Measurements from ENCODE around the gene LRRC14B. TPM values are rescaled to one million over a fixed set of nuclear protein-coding genes. Genes with fewer than 3 reads are reported as not detected.
"Not testable (repeated sequence)": the region's sequence is repeated elsewhere in the genome, so short reads cannot be mapped to it uniquely, and the experiment has no call there.

Gene LRRC14B
- total RNA-seq, 1 donor from 2014 or later, result not detected

GRCh38 chr5:163338-163620 is 28.0 kb upstream of the LRRC14B start:
- Mint-ChIP-seq H3K9me3 (no peaks in the 10 kb centered on the region), H3K36me3 (ENCODE audit: low read depth) (no peaks in the 10 kb centered on the region), H3K4me1 (ENCODE audit: low read depth) (no peaks in the 10 kb centered on the region), H3K27me3 (ENCODE audit: insufficient read depth) (peaks cover 6% of the 10 kb centered on the region), H3K27ac (no peak overlapping the region), H3K4me3 (no peak overlapping the region)
- no peak for DNase-seq (ENCODE audit: low spot score)
- intact Hi-C loops (cut with micrococcal nuclease), result no loop called here

- H3K4me1 Mint-ChIP-seq (ENCODE audit: low read depth), result no peaks in the 10 kb centered on the region
- H3K9me3 Mint-ChIP-seq, result no peaks in the 10 kb centered on the region
- no peak for DNase-seq (ENCODE audit: low spot score)
- H3K27me3 Mint-ChIP-seq (ENCODE audit: insufficient read depth), result peaks cover 6% of the 10 kb centered on the region
- H3K4me3 Mint-ChIP-seq, result no peak overlapping the region
- intact Hi-C loops (cut with micrococcal nuclease), result no loop called here
- no peak overlapping the region for H3K27ac Mint-ChIP-seq
- H3K36me3 Mint-ChIP-seq (ENCODE audit: low read depth), result no peaks in the 10 kb centered on the region
Measured at GRCh38 chr5:163841-164240, 27.5 kb upstream of the LRRC14B start.

DNA sequence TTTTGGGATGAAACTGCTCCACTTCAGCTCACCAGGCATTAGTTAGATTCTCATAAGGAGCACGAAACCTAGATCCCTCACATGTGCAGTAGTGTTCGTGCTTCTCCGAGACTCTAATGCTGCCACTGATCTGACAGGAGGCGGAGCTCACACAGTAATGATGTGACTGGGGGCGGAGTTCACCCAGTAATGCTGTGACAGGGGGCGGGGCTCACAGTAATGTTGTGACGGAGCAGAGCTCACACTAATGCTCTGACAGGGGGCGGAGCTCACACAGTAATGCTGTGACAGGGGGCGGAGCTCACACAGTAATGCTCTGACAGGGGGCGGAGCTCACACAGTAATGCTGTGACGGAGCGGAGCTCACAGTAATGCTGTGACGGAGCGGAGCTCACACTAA is 27.1 kb upstream of the LRRC14B start:
- no peak for DNase-seq (ENCODE audit: low spot score)
- no peaks in the 10 kb centered on the region for H3K36me3 Mint-ChIP-seq (ENCODE audit: low read depth)
- H3K4me1 Mint-ChIP-seq (ENCODE audit: low read depth), result no peaks in the 10 kb centered on the region
- H3K27ac Mint-ChIP-seq, result no peak overlapping the region
- no peak overlapping the region for H3K4me3 Mint-ChIP-seq
- no peaks in the 10 kb centered on the region for H3K9me3 Mint-ChIP-seq
- H3K27me3 Mint-ChIP-seq (ENCODE audit: insufficient read depth), result peaks cover 6% of the 10 kb centered on the region
- intact Hi-C loops (cut with micrococcal nuclease), result no loop called here

DNA sequence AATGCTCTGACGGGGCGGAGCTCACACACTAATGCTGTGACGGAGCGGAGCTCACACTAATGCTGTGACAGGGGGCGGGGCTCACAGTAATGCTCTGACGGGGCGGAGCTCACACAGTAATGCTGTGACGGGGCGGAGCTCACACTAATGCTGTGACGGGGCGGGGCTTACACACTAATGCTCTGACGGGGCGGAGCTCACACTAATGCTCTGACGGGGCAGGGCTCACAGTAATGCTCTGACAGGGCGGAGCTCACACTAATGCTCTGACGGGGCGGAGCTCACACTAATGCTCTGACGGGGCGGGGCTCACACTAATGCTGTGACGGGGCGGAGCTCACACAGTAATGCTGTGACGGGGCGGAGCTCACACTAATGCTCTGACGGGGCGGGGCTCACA is 26.5 kb upstream of the LRRC14B start:
- H3K4me3 Mint-ChIP-seq; H3K27me3 Mint-ChIP-seq (ENCODE audit: insufficient read depth); H3K4me1 Mint-ChIP-seq (ENCODE audit: low read depth); intact Hi-C loops (cut with micrococcal nuclease); DNase-seq (ENCODE audit: low spot score); H3K9me3 Mint-ChIP-seq; H3K27ac Mint-ChIP-seq; H3K36me3 Mint-ChIP-seq (ENCODE audit: low read depth): not testable (repeated sequence)

DNA sequence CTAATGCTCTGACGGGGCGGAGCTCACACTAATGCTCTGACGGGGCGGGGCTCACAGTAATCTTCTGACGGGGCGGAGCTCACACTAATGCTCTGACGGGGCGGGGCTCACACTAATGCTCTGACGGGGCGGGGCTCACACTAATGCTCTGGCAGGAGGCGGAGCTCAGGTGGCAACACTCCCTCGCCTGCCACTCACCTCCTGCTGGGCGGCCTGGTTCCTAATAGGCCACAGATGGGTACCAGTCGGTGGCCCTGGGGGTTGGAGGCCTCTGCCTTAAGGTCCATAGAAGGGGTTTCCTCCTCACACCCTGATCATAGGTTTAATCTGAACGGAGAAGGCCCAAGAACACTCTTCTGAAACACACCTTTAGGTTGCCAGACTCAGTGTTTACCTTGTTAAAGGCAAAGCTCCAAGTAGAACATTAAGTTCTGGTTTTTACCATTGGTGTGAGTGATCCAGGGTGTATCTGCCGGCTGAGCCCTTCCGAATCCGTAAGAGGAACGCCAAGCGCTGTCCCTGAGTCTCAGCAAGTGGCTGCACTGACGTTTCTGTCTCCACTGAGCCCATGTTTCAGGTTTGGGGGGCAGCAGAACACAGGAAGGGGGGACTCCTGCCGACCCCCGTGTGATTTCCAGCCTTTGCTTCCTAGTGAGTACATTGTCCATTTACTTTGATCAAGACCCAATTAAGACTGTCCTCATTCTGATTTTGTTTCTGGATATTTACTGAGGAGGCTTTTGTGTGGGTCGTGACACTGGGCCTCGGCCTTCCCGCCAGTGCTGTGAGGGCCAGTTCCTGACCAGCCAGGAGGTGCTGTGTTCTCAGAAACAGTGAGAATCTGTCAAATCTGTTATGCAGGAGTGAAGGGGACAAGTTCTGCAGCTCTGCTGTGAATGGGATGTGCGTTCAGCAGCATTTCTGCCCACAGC is 24.6 kb upstream of the LRRC14B start:
- H3K4me1 Mint-ChIP-seq (ENCODE audit: low read depth), result no peaks in the 10 kb centered on the region
- intact Hi-C loops (cut with micrococcal nuclease), result no loop called here
- no peaks in the 10 kb centered on the region for H3K9me3 Mint-ChIP-seq
- no peaks in the 10 kb centered on the region for H3K27me3 Mint-ChIP-seq (ENCODE audit: insufficient read depth)
- H3K27ac Mint-ChIP-seq, result no peak overlapping the region
- no peaks in the 10 kb centered on the region for H3K36me3 Mint-ChIP-seq (ENCODE audit: low read depth)
- no peak for DNase-seq (ENCODE audit: low spot score)
- no peak overlapping the region for H3K4me3 Mint-ChIP-seq

GRCh38 chr5:167511-167910 is 23.8 kb upstream of the LRRC14B start:
- no peaks in the 10 kb centered on the region for H3K9me3 Mint-ChIP-seq
- H3K27me3 Mint-ChIP-seq (ENCODE audit: insufficient read depth), result no peaks in the 10 kb centered on the region
- H3K27ac Mint-ChIP-seq, result no peak overlapping the region
- no peak overlapping the region for H3K4me3 Mint-ChIP-seq
- H3K36me3 Mint-ChIP-seq (ENCODE audit: low read depth), result no peaks in the 10 kb centered on the region
- DNase-seq (ENCODE audit: low spot score), result no peak
- intact Hi-C loops (cut with micrococcal nuclease), result no loop called here
- no peaks in the 10 kb centered on the region for H3K4me1 Mint-ChIP-seq (ENCODE audit: low read depth)

- no peak for DNase-seq (ENCODE audit: low spot score)
- H3K27ac Mint-ChIP-seq, result no peak overlapping the region
- no peaks in the 10 kb centered on the region for H3K9me3 Mint-ChIP-seq
- intact Hi-C loops (cut with micrococcal nuclease), result no loop called here
- no peaks in the 10 kb centered on the region for H3K4me1 Mint-ChIP-seq (ENCODE audit: low read depth)
- H3K4me3 Mint-ChIP-seq, result no peak overlapping the region
- no peaks in the 10 kb centered on the region for H3K36me3 Mint-ChIP-seq (ENCODE audit: low read depth)
- H3K27me3 Mint-ChIP-seq (ENCODE audit: insufficient read depth), result no peaks in the 10 kb centered on the region
Measured at GRCh38 chr5:167982-168660, 23.2 kb upstream of the LRRC14B start.

DNA sequence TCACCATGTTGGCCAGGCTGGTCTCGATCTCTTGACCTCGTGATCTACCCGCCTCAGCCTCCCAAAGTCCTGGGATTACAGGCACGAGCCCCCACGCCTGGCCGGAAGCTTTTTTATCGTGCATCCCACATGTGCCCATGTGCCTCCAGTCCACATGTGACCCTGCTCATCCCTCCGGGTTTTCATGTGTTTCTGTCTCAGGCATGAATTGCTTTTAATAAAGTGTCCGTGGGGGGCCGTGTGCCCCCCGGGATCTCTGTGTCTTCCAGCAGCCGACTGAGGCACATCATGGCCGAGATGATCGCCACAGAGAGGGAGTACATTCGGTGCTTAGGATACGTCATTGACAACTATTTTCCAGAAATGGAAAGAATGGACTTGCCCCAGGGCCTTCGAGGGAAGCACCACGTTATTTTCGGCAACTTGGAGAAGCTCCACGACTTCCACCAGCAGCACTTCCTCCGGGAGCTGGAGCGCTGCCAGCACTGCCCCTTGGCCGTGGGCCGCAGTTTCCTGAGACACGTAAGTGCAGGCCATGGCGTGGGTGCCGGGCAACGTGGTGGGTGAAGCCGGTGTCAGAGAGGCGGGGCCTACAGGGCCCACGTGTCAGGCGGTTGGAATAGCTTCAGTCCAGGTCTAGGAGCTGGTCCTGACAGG is 22.1 kb upstream of the LRRC14B start:
- H3K27ac Mint-ChIP-seq, result no peak overlapping the region
- no peaks in the 10 kb centered on the region for H3K36me3 Mint-ChIP-seq (ENCODE audit: low read depth)
- H3K4me1 Mint-ChIP-seq (ENCODE audit: low read depth), result no peaks in the 10 kb centered on the region
- no peaks in the 10 kb centered on the region for H3K9me3 Mint-ChIP-seq
- H3K27me3 Mint-ChIP-seq (ENCODE audit: insufficient read depth), result no peaks in the 10 kb centered on the region
- intact Hi-C loops (cut with micrococcal nuclease), result no loop called here
- no peak for DNase-seq (ENCODE audit: low spot score)
- no peak overlapping the region for H3K4me3 Mint-ChIP-seq

DNA sequence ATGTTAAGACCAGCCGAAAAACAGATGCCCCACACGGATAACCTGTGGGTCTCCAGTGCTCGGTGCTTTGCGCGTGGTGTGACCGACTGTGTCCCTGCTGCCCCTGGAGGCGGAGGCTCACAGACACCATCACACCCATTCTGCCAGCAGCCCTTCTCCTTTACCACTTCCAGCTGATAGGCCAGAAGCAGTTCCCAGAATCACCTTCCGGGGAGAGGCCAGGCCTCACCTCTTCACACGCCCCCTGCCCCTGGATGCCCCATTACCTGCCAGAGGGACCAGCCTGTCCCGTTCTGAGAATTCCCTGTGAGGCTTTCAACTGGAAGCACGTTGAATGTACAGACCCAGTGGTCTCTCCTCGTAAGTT is 21.6 kb upstream of the LRRC14B start:
- DNase-seq (ENCODE audit: low spot score), result no peak
- Mint-ChIP-seq H3K36me3 (ENCODE audit: low read depth) (no peaks in the 10 kb centered on the region), H3K27ac (no peak overlapping the region), H3K9me3 (no peaks in the 10 kb centered on the region), H3K27me3 (ENCODE audit: insufficient read depth) (no peaks in the 10 kb centered on the region), H3K4me3 (no peak overlapping the region), H3K4me1 (ENCODE audit: low read depth) (no peaks in the 10 kb centered on the region)
- intact Hi-C loops (cut with micrococcal nuclease), result no loop called here

GRCh38 chr5:170971-171800 is 20.1 kb upstream of the LRRC14B start:
- H3K4me3 Mint-ChIP-seq, result no peak overlapping the region
- intact Hi-C loops (cut with micrococcal nuclease), result no loop called here
- H3K36me3 Mint-ChIP-seq (ENCODE audit: low read depth), result no peaks in the 10 kb centered on the region
- no peaks in the 10 kb centered on the region for H3K9me3 Mint-ChIP-seq
- H3K4me1 Mint-ChIP-seq (ENCODE audit: low read depth), result no peaks in the 10 kb centered on the region
- DNase-seq (ENCODE audit: low spot score), result no peak
- H3K27me3 Mint-ChIP-seq (ENCODE audit: insufficient read depth), result no peaks in the 10 kb centered on the region
- H3K27ac Mint-ChIP-seq, result no peak overlapping the region

DNA sequence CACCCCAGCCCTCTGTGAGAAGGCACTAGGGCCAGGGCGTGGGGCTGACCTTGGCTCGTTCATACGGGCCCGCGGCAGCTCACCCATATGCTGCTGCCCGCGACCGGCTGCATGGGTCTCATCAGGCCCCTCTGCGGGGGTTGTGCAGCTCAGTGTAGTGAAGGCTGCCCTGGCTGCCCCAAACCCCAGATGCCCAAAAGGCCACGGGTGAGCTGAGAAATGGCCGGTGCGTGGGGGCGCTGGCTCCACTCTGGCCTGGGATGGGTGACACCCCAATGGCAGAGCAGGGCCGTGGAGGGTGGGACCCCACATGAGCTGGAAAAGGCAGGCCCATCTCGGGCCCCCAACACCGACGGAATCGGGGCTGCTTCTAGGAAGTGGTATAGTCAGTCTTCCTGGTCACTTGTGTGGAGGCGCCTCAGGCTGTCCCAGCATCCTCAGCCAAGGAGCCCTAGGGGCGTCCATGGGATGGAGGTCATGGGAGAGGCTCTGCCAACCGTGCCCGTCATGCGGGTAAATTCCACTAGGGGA is 19.4 kb upstream of the LRRC14B start:
- no peak overlapping the region for H3K27ac Mint-ChIP-seq
- H3K4me3 Mint-ChIP-seq, result no peak overlapping the region
- DNase-seq (ENCODE audit: low spot score), result no peak
- no peaks in the 10 kb centered on the region for H3K4me1 Mint-ChIP-seq (ENCODE audit: low read depth)
- intact Hi-C loops (cut with micrococcal nuclease), result no loop called here
- no peaks in the 10 kb centered on the region for H3K36me3 Mint-ChIP-seq (ENCODE audit: low read depth)
- no peaks in the 10 kb centered on the region for H3K9me3 Mint-ChIP-seq
- no peaks in the 10 kb centered on the region for H3K27me3 Mint-ChIP-seq (ENCODE audit: insufficient read depth)

DNA sequence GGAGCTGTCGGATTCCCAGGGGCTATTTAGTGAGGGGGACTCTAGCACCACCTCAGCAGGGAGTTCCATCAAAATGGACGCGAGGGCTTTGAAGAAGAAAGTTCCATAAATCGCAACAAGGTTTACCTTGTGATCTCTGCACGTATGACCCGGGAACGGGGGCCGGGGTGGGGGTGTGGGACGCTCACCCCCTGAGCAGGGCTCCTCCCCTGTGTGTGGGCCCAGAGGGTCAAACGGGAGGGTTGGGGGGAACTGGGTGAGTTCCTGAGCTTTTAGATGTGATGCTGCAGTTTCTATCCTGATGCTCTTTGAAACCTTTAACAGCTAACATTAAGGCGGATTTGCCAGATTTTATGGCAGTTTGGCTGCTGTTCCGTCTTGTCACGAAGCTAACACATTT is 18.9 kb upstream of the LRRC14B start:
- intact Hi-C loops (cut with micrococcal nuclease), result no loop called here
- Mint-ChIP-seq H3K27ac (no peak overlapping the region), H3K36me3 (ENCODE audit: low read depth) (no peaks in the 10 kb centered on the region), H3K9me3 (no peaks in the 10 kb centered on the region), H3K27me3 (ENCODE audit: insufficient read depth) (no peaks in the 10 kb centered on the region), H3K4me3 (no peak overlapping the region), H3K4me1 (ENCODE audit: low read depth) (no peaks in the 10 kb centered on the region)
- DNase-seq (ENCODE audit: low spot score), result no peak

Data from activated T-helper 1 cell treated with anti-CD3 and anti-CD28 coated beads, Interleukin-12 subunit alpha, Interleukin-12 subunit beta, Interleukin-2, Interleukin-4 antibody, amounts not matched to agents 30 ng/mL and 10 ng/mL and 1 ng/mL, durations not matched to agents 14 hours and 24 hours and 36 hours (primary cell).